CD1c-positive myeloid dendritic cell (primary cell): ENCODE measurements around the gene MMUT.
"Not testable (repeated sequence)": the region's sequence is repeated elsewhere in the genome, so short reads cannot be mapped to it uniquely, and the experiment has no call there.

Source experiments
- DNase-seq: peaks from one replicate; pipeline ENCODE4 v3.0.0-alpha.2; 2016; ENCODE audit errors: extremely low spot score

The MMUT gene

DNA sequence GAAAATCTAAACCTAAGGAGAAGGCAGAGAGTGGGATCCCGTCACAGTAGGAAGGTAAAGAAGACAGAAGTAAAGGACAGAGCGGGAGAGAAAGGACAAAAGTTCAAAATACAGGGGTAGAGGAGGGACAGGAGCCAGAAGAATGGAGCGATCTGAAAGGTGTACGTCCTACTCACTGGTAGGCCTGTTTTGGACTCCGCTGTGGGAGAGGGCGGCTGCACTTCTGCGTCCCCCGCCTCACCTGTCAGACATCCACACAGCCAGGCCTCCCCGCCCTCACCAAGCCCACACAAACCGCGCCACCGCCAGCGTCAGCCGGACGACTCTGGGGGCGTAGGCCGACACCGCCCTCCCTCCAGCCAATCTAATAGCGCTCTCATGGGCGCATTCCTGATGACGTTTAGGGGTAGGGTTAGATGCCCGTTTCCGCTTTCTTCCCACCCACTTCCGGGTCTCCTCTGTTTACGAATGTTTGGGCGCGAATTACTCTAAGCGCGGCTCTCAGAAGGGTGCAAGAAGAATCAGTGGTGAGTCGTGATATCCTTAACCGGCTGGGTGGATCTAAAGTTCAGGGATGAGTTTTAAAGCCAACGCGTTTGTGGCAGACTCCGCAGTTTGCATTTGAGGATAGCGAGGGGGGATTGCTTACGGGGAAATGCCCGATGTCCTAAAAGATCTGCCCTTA lies at the start of gene MMUT, which contains the start of gene CENPQ:
Gene MMUT, minus strand, starts transcription at position 327 of the 685 bp plus-strand sequence. CDS start 3,787 bp downstream, outside the sequence.
Gene CENPQ, plus strand, starts transcription at position 444 of the 685 bp plus-strand sequence. CDS start 6,807 bp downstream, outside the sequence.
- DNase-seq = peak; percentile 98

DNA sequence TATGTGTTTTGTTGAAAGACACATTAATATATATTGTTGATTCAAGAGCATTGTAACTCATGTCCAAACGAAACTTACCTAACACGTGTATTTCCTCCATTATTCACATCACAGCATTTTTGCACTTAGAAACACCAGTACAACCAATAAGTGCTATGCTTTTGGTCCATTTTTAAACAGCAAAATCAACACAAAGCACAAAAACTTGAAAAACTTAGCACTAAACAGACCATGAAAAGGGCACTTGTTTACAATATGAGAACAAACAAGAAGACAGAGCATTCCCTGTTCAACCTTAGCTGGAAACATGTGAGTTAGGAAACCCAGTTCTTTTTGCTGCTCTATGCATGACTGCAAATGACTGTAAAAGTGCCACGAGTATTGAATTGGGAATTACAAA lies 46.3 kb upstream of the MMUT start:
- DNase-seq = no peak

DNA sequence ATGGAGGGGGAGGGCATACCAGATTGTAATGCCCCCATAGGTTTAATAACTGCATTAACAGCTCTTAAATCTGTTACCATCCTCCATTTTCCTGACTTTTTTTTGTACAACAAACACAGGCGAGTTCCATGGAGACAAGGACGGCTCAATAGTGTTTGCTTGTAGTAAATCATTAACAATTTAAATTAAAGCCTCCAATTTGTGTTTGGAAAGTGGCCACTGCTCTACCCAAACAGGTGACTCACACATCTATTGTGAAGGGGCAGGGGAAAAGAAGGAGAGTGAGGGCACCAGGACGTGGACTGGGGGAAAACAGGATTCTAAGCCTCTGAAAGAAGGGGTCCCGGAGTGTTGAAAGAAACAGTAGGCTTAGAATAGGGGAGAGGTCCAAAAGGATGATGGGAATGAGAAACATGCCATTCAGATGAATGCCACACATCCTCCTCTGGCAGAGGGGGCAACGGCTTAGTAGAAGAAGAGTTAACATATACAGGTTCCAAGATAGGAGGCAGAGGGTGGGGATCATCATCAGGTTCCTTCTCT lies 43.6 kb upstream of the MMUT start:
- DNase-seq = no peak

- DNase-seq = no peak
Observed at GRCh38 chr6:49504666-49505065, 41.6 kb upstream of the MMUT start.

DNA sequence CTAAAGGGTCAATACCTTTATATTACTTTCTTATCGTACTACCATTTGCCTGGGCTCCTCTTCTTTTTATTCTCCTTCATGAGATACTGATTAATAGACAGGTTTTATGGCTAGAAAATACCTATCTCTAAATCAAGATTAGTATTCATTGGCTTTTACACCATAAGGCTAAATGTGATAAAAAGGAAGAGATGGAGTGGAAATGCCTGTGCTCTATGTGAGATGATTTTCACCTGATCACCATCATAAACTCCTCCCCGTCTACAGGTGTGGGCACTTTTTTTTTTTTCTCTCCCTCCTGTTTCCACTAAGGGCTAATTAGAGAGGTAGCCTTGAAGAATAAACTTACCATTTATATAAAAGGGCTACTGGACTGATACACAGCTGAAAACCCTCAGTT lies 36.6 kb upstream of the MMUT start, which contains the start of gene GLYATL3:
Gene GLYATL3, plus strand, starts transcription at position 301 of the 400 bp plus-strand sequence. CDS start 12,068 bp downstream, outside the sequence.
- no peak for DNase-seq

- no peak for DNase-seq
Observed at GRCh38 chr6:49499126-49499525, 36.1 kb upstream of the MMUT start.

DNA sequence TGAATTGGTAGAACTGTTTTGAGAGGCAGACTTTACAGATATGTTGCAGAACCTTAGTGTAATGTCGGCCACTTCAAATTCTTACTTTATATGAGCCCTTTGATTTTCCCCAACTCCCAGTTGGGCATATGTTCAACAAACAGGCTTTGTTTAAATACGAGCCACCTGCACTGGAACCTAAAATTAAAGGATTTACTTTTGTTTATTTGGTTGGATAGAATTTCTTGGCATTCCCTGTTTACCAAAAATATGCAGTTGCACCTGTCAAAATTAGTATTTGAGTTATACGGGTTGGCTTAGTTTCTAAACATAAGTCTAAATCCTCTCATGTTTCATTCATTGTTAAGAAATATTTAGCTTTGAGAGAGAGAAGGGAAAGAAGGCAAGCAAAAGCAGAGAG lies 34.3 kb upstream of the MMUT start:
- no peak for DNase-seq

GRCh38 chr6:49490633-49491032 lies 27.6 kb upstream of the MMUT start:
- no peak for DNase-seq

DNA sequence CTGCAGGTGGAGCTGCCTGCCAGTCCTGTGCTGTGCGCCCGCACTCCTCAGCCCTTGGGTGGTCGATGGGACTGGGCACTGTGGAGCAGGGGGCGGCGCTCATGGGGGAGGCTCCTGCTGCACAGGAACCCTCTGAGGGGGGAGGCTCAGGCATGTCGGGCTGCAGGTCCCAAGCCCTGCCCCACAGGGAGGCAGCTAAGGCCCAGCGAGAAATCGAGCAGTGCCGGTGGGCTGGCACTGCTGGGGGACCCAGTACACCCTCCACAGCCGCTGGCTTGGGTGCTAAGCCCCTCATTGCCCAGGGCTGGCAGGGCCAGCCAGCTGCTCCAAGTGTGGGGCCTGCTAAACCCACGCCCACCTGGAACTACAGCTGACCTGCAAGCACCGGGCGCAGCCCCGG lies 20.3 kb upstream of the MMUT start:
- DNase-seq = not testable (repeated sequence)

GRCh38 chr6:49481846-49482245 lies 18.8 kb upstream of the MMUT start:
- DNase-seq = not testable (repeated sequence)

- DNase-seq = no peak
Observed at GRCh38 chr6:49479308-49479970, 16.4 kb upstream of the MMUT start.

- DNase-seq = not testable (repeated sequence)
Observed at GRCh38 chr6:49476564-49476963, 13.5 kb upstream of the MMUT start.

DNA sequence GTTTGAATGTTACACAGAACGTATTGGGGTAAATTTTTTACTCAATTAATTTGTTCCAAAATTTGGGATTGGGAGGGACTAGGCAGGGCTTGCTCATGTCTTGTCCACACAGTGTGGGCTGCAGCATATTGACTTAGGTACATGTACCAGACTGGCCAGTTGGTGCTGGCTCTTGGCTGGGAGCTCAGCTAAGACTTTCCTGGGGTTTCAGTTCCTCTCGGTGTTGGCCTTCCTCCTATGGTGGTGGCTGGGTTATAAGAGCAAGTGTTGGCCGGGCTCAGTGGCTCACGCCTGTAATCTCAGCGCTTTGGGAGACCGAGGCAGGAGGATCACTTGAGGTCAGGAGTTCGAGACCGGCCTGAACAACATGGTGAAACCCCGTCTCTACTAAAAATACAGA lies 5.0 kb upstream of the MMUT start:
- DNase-seq = no peak

GRCh38 chr6:49464691-49465090 lies 1.6 kb upstream of the MMUT start:
- no peak for DNase-seq

- DNase-seq = no peak
Observed at GRCh38 chr6:49463612-49463967, 537 bp upstream of the MMUT start.

- DNase-seq = no peak
Observed at GRCh38 chr6:49462599-49462926, 490 bp downstream of the MMUT start.

DNA sequence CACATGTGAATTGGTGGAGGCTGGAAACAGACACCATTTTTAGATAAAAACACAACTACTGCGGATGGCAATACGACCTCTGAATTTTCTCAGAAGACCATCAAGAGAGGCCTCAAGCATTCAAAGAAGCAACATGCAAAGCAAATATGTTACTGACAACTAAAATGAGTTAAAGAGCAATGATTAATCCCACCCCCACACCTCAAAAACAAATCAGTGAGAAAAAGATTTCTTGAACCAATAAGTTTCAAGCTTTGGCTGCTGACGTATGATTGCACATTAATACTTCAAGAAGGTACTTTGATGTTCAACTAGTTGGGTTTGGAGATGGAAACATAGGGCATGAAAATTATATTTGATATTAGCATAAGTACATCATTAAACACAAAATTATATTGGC lies 982 bp downstream of the MMUT start:
- peak; percentile 4 for DNase-seq

GRCh38 chr6:49457771-49458170 lies 5.3 kb downstream of the MMUT start:
- no peak for DNase-seq

GRCh38 chr6:49454787-49455709 lies 8.0 kb downstream of the MMUT start:
- no peak for DNase-seq

- DNase-seq = peak; percentile 12
Observed at GRCh38 chr6:49453221-49453620, 9.8 kb downstream of the MMUT start.

DNA sequence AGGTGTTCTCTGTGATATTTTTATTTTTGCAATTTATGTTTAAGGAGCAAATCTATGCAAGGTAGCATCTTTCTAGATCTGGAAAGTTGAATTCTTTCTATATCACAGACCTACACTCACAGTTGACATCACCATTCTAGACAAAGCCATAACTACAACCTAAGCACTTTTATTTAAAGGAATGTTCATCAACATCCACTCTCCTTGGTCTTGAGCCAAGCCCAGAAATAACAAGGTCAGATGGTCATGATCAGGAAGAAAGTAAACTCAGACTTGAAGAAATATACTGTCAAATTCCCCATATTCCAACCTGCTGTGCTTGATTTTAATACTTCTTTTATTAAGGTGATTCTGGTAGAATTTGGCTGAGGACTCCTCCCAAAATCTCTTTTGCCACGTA lies 32.2 kb downstream of the MMUT start:
- no peak for DNase-seq

- DNase-seq = no peak
Observed at GRCh38 chr6:49430187-49430586, 32.9 kb downstream of the MMUT start.
